H1 (cell line): ENCODE measurements around the gene STARD4. TPM values are rescaled to one million over a fixed set of nuclear protein-coding genes. Genes with fewer than 3 reads are reported as not detected.

ENCODE experiments used
- CTCF ChIA-PET: fragments of 300-600 bp; sonication (Branson Sonifier 250); formaldehyde crosslinking; loops from one replicate; lab custom pipeline; 2021; ENCODE audit not compliant: partially characterized antibody; lab: Charles Lee
- POLR2A ChIA-PET: fragments of 300-600 bp; sonication (Branson Sonifier 250); formaldehyde crosslinking; loops from one replicate; lab custom pipeline; 2021; ENCODE audit warnings: inconsistent platforms; ENCODE audit not compliant: partially characterized antibody; lab: Charles Lee
- DNase-seq, 2 experiments: peaks; one replicate each; pipeline versions ENCODE4 v3.0.0 to v3.0.0-alpha.2; 2010 to 2022; ENCODE audit warnings: low spot score in 2 of 2, low read depth in 1 of 2, mixed read lengths in 1 of 2
- FAIRE-seq: peaks from 2 replicates; lab custom pipeline; 2011; peaks lifted over from hg19 to GRCh38; lab: Jason Lieb, UNC
- H2AFZ ChIP-seq: 2 replicates; pipeline ENCODE4 v1.8.1; 2012; ENCODE audit warnings: low read length, inconsistent platforms
- H2AK5ac ChIP-seq: 2 replicates; pipeline ENCODE4 v1.6.1; 2013; ENCODE audit warnings: low read depth, low read length
- H2BK120ac ChIP-seq: replicated peaks from 2 replicates; pipeline ENCODE3; 2013; ENCODE audit warnings: low read depth, low read length, inconsistent platforms
- H2BK12ac ChIP-seq: 2 replicates; pipeline ENCODE4 v1.6.1; 2013; ENCODE audit warnings: low read depth, low read length
- H2BK15ac ChIP-seq: 2 replicates; pipeline ENCODE4 v1.6.1; 2013; ENCODE audit warnings: low read length
- H2BK20ac ChIP-seq: 2 replicates; pipeline ENCODE4 v1.6.1; 2013; ENCODE audit warnings: low read length
- H2BK5ac ChIP-seq: 2 replicates; pipeline ENCODE4 v1.6.1; 2013; ENCODE audit warnings: low read depth, low read length
- H3K14ac ChIP-seq: 2 replicates; pipeline ENCODE4 v1.6.1; 2013; ENCODE audit warnings: inconsistent platforms; ENCODE audit not compliant: insufficient read length
- H3K18ac ChIP-seq: 2 replicates; pipeline ENCODE4 v1.6.1; 2013; ENCODE audit warnings: low read length; ENCODE audit errors: extremely low read depth
- H3K23ac ChIP-seq: 2 replicates; pipeline ENCODE4 v1.6.1; 2013; ENCODE audit warnings: inconsistent platforms; ENCODE audit not compliant: insufficient read length
- H3K23me2 ChIP-seq: 2 replicates; pipeline ENCODE4 v1.6.1; 2013; ENCODE audit warnings: low read depth, low read length
- H3K27ac ChIP-seq: 2 replicates; pipeline ENCODE4 v1.6.1; 2011; ENCODE audit warnings: low read depth, low read length, inconsistent platforms
- H3K27me3 ChIP-seq, 4 experiments: replicated peaks in 1 of 4; 1 replicate in 1 of 4; 2 replicates in 3 of 4; pipeline versions ENCODE4 v1.6.1 to v1.8.1; 2011 to 2013; ENCODE audit warnings: low read length in 3 of 4, mild to moderate bottlenecking in 3 of 4, inconsistent platforms in 2 of 4, mixed read lengths in 2 of 4, moderate library complexity in 1 of 4; ENCODE audit not compliant: control insufficient read depth in 3 of 4, insufficient read depth in 3 of 4; ENCODE audit errors: extremely low read depth in 1 of 4
- H3K36me3 ChIP-seq, 4 experiments: 2 replicates each; pipeline versions ENCODE4 v1.6.1 to v1.8.1; 2011 to 2013; ENCODE audit warnings: mild to moderate bottlenecking in 4 of 4, low read length in 3 of 4, moderate library complexity in 2 of 4, control low read depth in 1 of 4, inconsistent platforms in 1 of 4; ENCODE audit not compliant: insufficient read depth in 4 of 4, control insufficient read depth in 2 of 4
- H3K4ac ChIP-seq: replicated peaks from 2 replicates; pipeline ENCODE3; 2013; ENCODE audit warnings: low read length, low read depth, mixed read lengths, inconsistent platforms; ENCODE audit not compliant: insufficient read length
- H3K4me1 ChIP-seq, 4 experiments: replicated peaks in 1 of 4; 1 replicate in 1 of 4; 2 replicates in 3 of 4; pipeline versions ENCODE4 v1.6.1 to v1.8.1; 2011 to 2013; ENCODE audit warnings: low read length in 3 of 4, inconsistent platforms in 2 of 4, mixed read lengths in 1 of 4; ENCODE audit not compliant: insufficient read depth in 4 of 4, control insufficient read depth in 3 of 4
- H3K4me2 ChIP-seq, 2 experiments: 2 replicates each; pipeline versions ENCODE4 v1.6.1 to v1.8.1; 2011 to 2013; ENCODE audit warnings: low read depth in 2 of 2, low read length in 2 of 2, control low read depth in 1 of 2, inconsistent platforms in 1 of 2, mild to moderate bottlenecking in 1 of 2; ENCODE audit not compliant: insufficient read depth in 1 of 2
- H3K4me3 ChIP-seq, 4 experiments: fragments of 200-600, 300-600 bp in 1 of 4; sonication (generic), shearing (Covaris generic), sonication (Bioruptor Twin) in 1 of 4; 2 replicates each; pipeline versions ENCODE4 v1.5.1 to v1.8.1; 2011 to 2016; ENCODE audit warnings: low read length in 4 of 4, low read depth in 3 of 4, control low read depth in 2 of 4, inconsistent platforms in 2 of 4, mild to moderate bottlenecking in 2 of 4, mixed read lengths in 1 of 4, moderate library complexity in 1 of 4; ENCODE audit not compliant: insufficient read depth in 2 of 4; ENCODE audit errors: extremely low read depth in 1 of 4
- H3K56ac ChIP-seq: replicated peaks from 2 replicates; pipeline ENCODE3; 2013; ENCODE audit warnings: low read depth, mild to moderate bottlenecking, mixed read lengths, low read length, inconsistent platforms; ENCODE audit not compliant: insufficient read length
- H3K79me1 ChIP-seq: 2 replicates; pipeline ENCODE4 v1.6.1; 2013; ENCODE audit warnings: low read depth, low read length, control low read depth
- H3K79me2 ChIP-seq, 2 experiments: 2 replicates each; pipeline versions ENCODE4 v1.6.1 to v1.8.1; 2012 to 2013; ENCODE audit warnings: low read length in 2 of 2, mild to moderate bottlenecking in 2 of 2, inconsistent platforms in 1 of 2; ENCODE audit not compliant: insufficient read depth in 2 of 2, control insufficient read depth in 1 of 2
- H3K9ac ChIP-seq, 4 experiments: replicated peaks in 1 of 4; 1 replicate in 1 of 4; 2 replicates in 3 of 4; pipeline versions ENCODE4 v1.6.1 to v1.8.1; 2011 to 2013; ENCODE audit warnings: low read depth in 3 of 4, low read length in 3 of 4, control low read depth in 2 of 4, mild to moderate bottlenecking in 2 of 4, moderate library complexity in 2 of 4, inconsistent platforms in 1 of 4; ENCODE audit errors: extremely low read depth in 1 of 4
- H3K9me3 ChIP-seq, 2 experiments: 2 replicates each; pipeline versions ENCODE4 v1.6.1 to v1.8.1; 2012 to 2013; ENCODE audit warnings: mild to moderate bottlenecking in 2 of 2, moderate library complexity in 2 of 2, control low read depth in 1 of 2, inconsistent platforms in 1 of 2, low read depth in 1 of 2, low read length in 1 of 2, mixed read lengths in 1 of 2; ENCODE audit not compliant: insufficient read depth in 2 of 2
- H4K20me1 ChIP-seq, 2 experiments: replicated peaks in 1 of 2; 2 replicates each; pipeline versions ENCODE3 to v1.8.1; 2011 to 2013; ENCODE audit warnings: inconsistent platforms in 2 of 2, low read length in 2 of 2, mild to moderate bottlenecking in 1 of 2; ENCODE audit not compliant: insufficient read depth in 2 of 2, control insufficient read depth in 1 of 2
- H4K5ac ChIP-seq: 2 replicates; pipeline ENCODE4 v1.6.1; 2013; ENCODE audit warnings: low read length, low read depth, mixed read lengths, inconsistent platforms; ENCODE audit not compliant: insufficient read length
- H4K8ac ChIP-seq: 2 replicates; pipeline ENCODE4 v1.8.0; 2013; ENCODE audit warnings: mild to moderate bottlenecking, moderate library complexity, low read length, inconsistent platforms; ENCODE audit not compliant: insufficient read depth; ENCODE audit errors: extremely low read depth
- H4K91ac ChIP-seq: replicated peaks from 2 replicates; pipeline ENCODE3; 2013; ENCODE audit warnings: low read length, mixed read lengths, inconsistent platforms; ENCODE audit not compliant: insufficient read length
- HDAC2 ChIP-seq, 2 experiments: fragments of 300-600 bp in 1 of 2; sonication (generic) in 1 of 2; IDR thresholded peaks; 2 replicates each; pipeline ENCODE4 v1.6.1; 2011 to 2012; ENCODE audit warnings: low read depth in 2 of 2, low read length in 2 of 2, mild to moderate bottlenecking in 2 of 2, moderate library complexity in 2 of 2, borderline replicate concordance in 1 of 2, inconsistent platforms in 1 of 2
- RXRA ChIP-seq: IDR thresholded peaks from 2 replicates; pipeline ENCODE4 v1.6.1; 2011; ENCODE audit warnings: low read depth, mild to moderate bottlenecking, low read length, moderate library complexity; ENCODE audit not compliant: insufficient read depth
- SP2 ChIP-seq: IDR thresholded peaks from 2 replicates; pipeline ENCODE4 v1.6.1; 2012; ENCODE audit warnings: mild to moderate bottlenecking, low read length, inconsistent platforms
- WGBS, 2 experiments: shearing (Covaris generic) in 1 of 2; methylation state at CpG; one replicate each; pipeline versions ENCODE4 v1.1.6 to v1.1.7; 2013 to 2015; ENCODE audit warnings: low lambda C conversion rate in 2 of 2, mixed read lengths in 2 of 2, inconsistent platforms in 1 of 2, low coverage in 1 of 2, missing lambda C conversion rate in 1 of 2; ENCODE audit not compliant: insufficient replicate concordance in 2 of 2, insufficient coverage in 1 of 2, insufficient read length in 1 of 2; ENCODE audit errors: extremely low coverage in 1 of 2, missing lambda C conversion rate in 1 of 2; 5-methylcytosine and 5-hydroxymethylcytosine counted together
- polyA plus RNA-seq, 7 experiments: library from polyadenylated mRNA; depleted of rRNA in 3 of 7; stranded (reverse) in 5 of 7; unstranded in 2 of 7; fragments of >200 nt in 5 of 7; fragments of 200-250 nt in 2 of 7; gene quantifications; 1 replicate in 5 of 7; 2 replicates in 1 of 7; 4 replicates in 1 of 7; pipeline versions ENCODE4 v1.2.1 to v1.2.3, GENCODE V29; 2011 to 2013; ENCODE audit warnings: missing spikeins in 2 of 7, mixed read lengths in 2 of 7
- total RNA-seq: library from RNA; stranded (reverse); fragmentation: NEBNext Ultra II Directional; extraction: Animal tissue kit (Norgen Biotek cat#: 25700); gene quantifications from 2 replicates; pipeline ENCODE4 v1.2.1, GENCODE V29; 2021

The STARD4 gene
- total and polyA plus RNA-seq, 2 of the 8 experiments (the other 6 are each of a cell fraction or from before 2014, with no cell fraction given), result 10.8 to 47.9 TPM

GRCh38 chr5:111472096-111472495, 40.2 kb downstream of the STARD4 start:
- TF ChIP-seq HDAC2 (IDR thresholded peaks at IDR 0.05; ENCODE audit: borderline replicate concordance in 1 of 2, low read depth in 2 of 2, low read length in 2 of 2), result no peak
- no peak for TF ChIP-seq SP2
- TF ChIP-seq RXRA, result no peak
- TF ChIP-seq, all 59 proteins: peak for 0
- Histone ChIP-seq H3K9ac (no peak overlapping the region), H3K27me3 (no peaks in the 10 kb centered on the region), H2BK12ac (no peak overlapping the region), H3K4me2 (no peak overlapping the region), H4K20me1 (no peaks in the 10 kb centered on the region), H2BK5ac (no peak overlapping the region), H3K23ac (no peak overlapping the region), H3K4me3 (no peak overlapping the region), H2BK20ac (no peak overlapping the region), H3K9me3 (no peaks in the 10 kb centered on the region), H3K56ac (no peak overlapping the region), H2BK15ac (no peak overlapping the region), H2AFZ (no peak overlapping the region), H4K8ac (no peak overlapping the region), H3K4ac (no peak overlapping the region), H3K27ac (no peak overlapping the region), H3K18ac (no peak overlapping the region), H3K79me1 (no peaks in the 10 kb centered on the region), H4K5ac (no peak overlapping the region), H4K91ac (no peak overlapping the region), H3K79me2 (no peaks in the 10 kb centered on the region), H3K14ac (no peak overlapping the region), H2BK120ac (no peak overlapping the region), H3K4me1 (no peaks in the 10 kb centered on the region), H3K23me2 (no peaks in the 10 kb centered on the region), H2AK5ac (no peak overlapping the region), H3K36me3 (no peaks in the 10 kb centered on the region)
- DNase-seq (no peak), FAIRE-seq (no peak)
- WGBS, 2 experiments, result 95% methylated on average over 3 of the region's 3 CpGs; no CpG with 5 or more reads in 1 of the 2 experiments
- ChIA-PET CTCF (interaction anchor here (0.6 to 3.9 kb wide), 6 partner anchors 11 to 314 kb away, joined by 3 to 22 read pairs (median 4); no protein-coding TSS in a partner anchor), POLR2A (no interaction called here)
